HEK293T (cell line): ENCODE results near the gene PPM1N.

Experiments used
- BHLHE40 ChIP-seq: fragments of 450-650 bp; IDR thresholded peaks from 2 replicates; pipeline ENCODE4 v1.6.1; 2016; ENCODE audit warnings: mild to moderate bottlenecking, moderate library complexity, borderline replicate concordance
- CTBP1 ChIP-seq: fragments of 450-650 bp; IDR thresholded peaks from 2 replicates; pipeline ENCODE4 v1.6.1; 2016; ENCODE audit warnings: borderline replicate concordance
- FOXA1 ChIP-seq: fragments of 450-650 bp; IDR thresholded peaks from 2 replicates; pipeline ENCODE4 v1.6.1; 2016; ENCODE audit warnings: mild to moderate bottlenecking
- FOXK2 ChIP-seq: fragments of 450-650 bp; IDR thresholded peaks from 2 replicates; pipeline ENCODE4 v1.6.1; 2016; ENCODE audit warnings: mild to moderate bottlenecking
- HDGF ChIP-seq: fragments of 450-650 bp; IDR thresholded peaks from 2 replicates; pipeline ENCODE4 v1.6.1; 2017; ENCODE audit warnings: antibody characterized with exemption, borderline replicate concordance
- L3MBTL2 ChIP-seq: fragments of 450-650 bp; conservative IDR thresholded peaks from 2 replicates; pipeline ENCODE4 v1.6.1; 2016; ENCODE audit warnings: mild to moderate bottlenecking
- LEF1 ChIP-seq: fragments of 450-650 bp; IDR thresholded peaks from 2 replicates; pipeline ENCODE4 v1.6.1; 2017; ENCODE audit warnings: mild to moderate bottlenecking, borderline replicate concordance
- NFRKB ChIP-seq: fragments of 450-650 bp; IDR thresholded peaks from 2 replicates; pipeline ENCODE4 v1.6.1; 2016; ENCODE audit warnings: mild to moderate bottlenecking, moderate library complexity
- PKNOX1 ChIP-seq: fragments of 450-650 bp; IDR thresholded peaks from 2 replicates; pipeline ENCODE4 v1.6.1; 2016
- SP1 ChIP-seq: fragments of 450-650 bp; IDR thresholded peaks from 2 replicates; pipeline ENCODE4 v1.6.1; 2017
- SUZ12 ChIP-seq: fragments of 450-650 bp; IDR thresholded peaks from 2 replicates; pipeline ENCODE4 v1.6.1; 2016; ENCODE audit warnings: mild to moderate bottlenecking
- TARDBP ChIP-seq: fragments of 450-650 bp; IDR thresholded peaks from 2 replicates; pipeline ENCODE4 v1.6.1; 2016

DNA sequence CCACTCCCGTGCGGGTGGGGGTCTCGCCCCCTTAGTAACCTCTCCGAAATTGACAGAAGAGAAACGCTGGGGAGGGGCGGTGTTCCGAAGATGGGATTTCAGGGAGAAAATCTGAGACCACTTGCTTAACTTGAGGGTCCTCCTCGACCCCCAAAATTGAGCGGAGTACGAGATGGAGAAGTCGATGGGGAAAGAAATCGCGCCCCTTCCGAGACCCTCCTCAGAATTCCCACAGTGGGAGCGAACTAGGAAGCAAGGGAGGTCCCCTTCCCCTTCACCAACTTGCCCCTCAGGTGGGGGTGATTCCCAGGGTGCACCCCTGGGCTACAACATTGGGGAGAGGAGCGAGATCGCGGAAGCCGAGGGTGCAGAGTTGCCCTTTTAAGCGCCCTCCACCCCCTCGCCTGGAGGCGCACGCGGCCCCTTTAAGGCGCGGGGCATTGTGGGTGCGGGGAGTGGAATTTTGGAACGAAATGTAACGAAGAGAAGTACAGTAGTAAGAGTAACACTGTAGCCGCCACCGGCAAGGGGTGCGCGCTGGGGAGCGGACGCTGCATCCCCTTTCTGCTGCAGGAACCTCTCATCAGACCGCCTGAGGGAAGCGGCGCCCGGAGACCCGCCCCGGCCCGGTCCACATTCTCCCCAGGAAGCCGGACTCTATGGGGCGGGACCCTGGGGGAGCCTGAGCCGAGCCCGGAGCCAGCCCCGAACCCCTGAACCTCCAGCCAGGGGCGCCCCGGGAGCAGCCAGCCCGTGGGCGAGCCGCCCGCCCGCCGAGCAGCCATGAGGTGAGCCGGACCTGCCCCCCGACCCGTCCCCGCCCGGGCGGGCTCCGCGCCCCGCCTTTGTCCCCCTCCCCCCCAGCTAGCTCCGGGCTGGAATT is 9.0 kb downstream of the PPM1N start, which contains the start of gene VASP:
- TF ChIP-seq FOXA1 (no peak), SP1 (no peak), CTBP1 (no peak), HDGF (no peak), LEF1 (no peak), BHLHE40 (no peak), SUZ12 (no peak), NFRKB (no peak), L3MBTL2 (peak; percentile 85), TARDBP (no peak), PKNOX1 (no peak), FOXK2 (no peak)
